Effector memory CD8-positive, alpha-beta T cell (primary cell): ENCODE data around the gene TIAM1.

ENCODE experiments used
- ATAC-seq: fragments of 150-1000 bp; cut with Tn5 transposase; replicated peaks from 2 replicates; pipeline ENCODE4 v1.10.0; 2021; ENCODE audit warnings: mild to moderate bottlenecking, moderate library complexity
- DNase-seq, 3 experiments: peaks; one replicate each; pipeline ENCODE4 v3.0.0; 2021
- H3K27ac Mint-ChIP-seq, 2 donors: one replicate each; pipeline ENCODE4 v1.8.0; 2022; ENCODE audit warnings: mild to moderate bottlenecking in 2 of 2, mixed read lengths in 2 of 2, moderate library complexity in 2 of 2
- H3K27me3 Mint-ChIP-seq, 2 donors: one replicate each; pipeline ENCODE4 v1.8.0; 2022; ENCODE audit warnings: mixed read lengths in 2 of 2
- H3K36me3 Mint-ChIP-seq: one replicate; pipeline ENCODE4 v1.8.0; 2022; ENCODE audit warnings: mild to moderate bottlenecking, moderate library complexity, mixed read lengths; ENCODE audit not compliant: insufficient read depth
- H3K4me1 Mint-ChIP-seq, 2 donors: one replicate each; pipeline ENCODE4 v1.8.0; 2022; ENCODE audit warnings: low read depth in 2 of 2, mixed read lengths in 2 of 2
- H3K4me3 Mint-ChIP-seq, 2 donors: one replicate each; pipeline ENCODE4 v1.8.0; 2022; ENCODE audit warnings: mild to moderate bottlenecking in 2 of 2, mixed read lengths in 2 of 2, moderate library complexity in 2 of 2
- H3K9me3 Mint-ChIP-seq, 2 donors: one replicate each; pipeline ENCODE4 v1.8.0; 2022; ENCODE audit warnings: mixed read lengths in 2 of 2

Gene TIAM1

DNA sequence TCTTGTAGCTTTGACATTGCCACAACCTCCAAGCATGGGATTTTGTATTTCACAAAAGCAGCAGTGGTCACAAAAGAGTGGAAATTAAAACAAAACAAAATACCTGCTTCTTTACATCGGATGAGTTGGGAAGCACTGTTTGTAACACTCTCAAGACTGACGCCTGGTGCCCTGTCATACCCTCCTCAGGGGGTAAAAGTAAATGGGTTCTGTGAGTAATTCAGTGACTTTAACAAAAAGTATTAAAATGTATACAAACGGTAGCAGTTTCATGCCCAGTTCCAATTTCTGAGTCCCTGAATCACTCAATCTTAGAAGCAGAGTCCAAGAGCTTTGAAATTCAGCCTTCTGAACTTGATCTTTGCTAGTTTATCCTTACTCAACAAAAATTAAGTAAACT lies 152.5 kb downstream of the TIAM1 start:
- H3K27ac Mint-ChIP-seq: no peak overlapping the region
- H3K4me3 Mint-ChIP-seq: no peak overlapping the region
- DNase-seq: no peak
- H3K9me3 Mint-ChIP-seq: no peaks in the 10 kb centered on the region
- H3K36me3 Mint-ChIP-seq: peaks cover 12% of the 10 kb centered on the region
- peaks cover 0 to 17% of the 10 kb centered on the region in 2 donors for H3K27me3 Mint-ChIP-seq
- peaks cover 16 to 20% of the 10 kb centered on the region in 2 donors for H3K4me1 Mint-ChIP-seq
- ATAC-seq: no peak

DNA sequence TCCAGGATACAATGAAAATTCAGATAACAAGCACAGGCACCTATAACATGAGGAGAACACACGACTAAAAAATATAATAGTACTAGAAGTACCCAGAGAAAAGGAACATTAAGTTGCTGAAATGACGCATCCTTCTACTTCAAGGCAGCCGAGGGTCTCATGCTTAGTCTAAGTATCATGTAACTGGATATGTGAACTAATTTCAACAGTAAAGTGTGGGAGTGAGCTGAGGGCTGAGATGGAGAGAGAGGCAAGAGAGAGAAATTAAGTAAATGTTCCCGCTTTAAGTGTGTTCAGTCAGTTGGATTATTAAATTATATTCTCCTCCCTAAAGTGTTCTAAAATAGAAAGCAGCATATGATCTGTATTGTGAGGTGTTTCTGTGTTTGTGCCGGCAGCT lies 153.5 kb downstream of the TIAM1 start:
- DNase-seq (no peak), ATAC-seq (no peak)
- Mint-ChIP-seq H3K9me3 (no peaks in the 10 kb centered on the region), H3K27me3 (peaks cover 0 to 11% of the 10 kb centered on the region in 2 donors), H3K4me3 (no peak overlapping the region), H3K36me3 (peaks cover 15% of the 10 kb centered on the region), H3K4me1 (peaks cover 9 to 15% of the 10 kb centered on the region in 2 donors), H3K27ac (no peak overlapping the region)

GRCh38 chr21:31187499-31187898 lies 156.6 kb downstream of the TIAM1 start:
- no peak overlapping the region for H3K27ac Mint-ChIP-seq
- H3K9me3 Mint-ChIP-seq: no peaks in the 10 kb centered on the region
- H3K4me1 Mint-ChIP-seq: peaks cover 10 to 17% of the 10 kb centered on the region in 2 donors
- peak overlapping the region in 1 of 2 donors; percentile 0 for H3K4me3 Mint-ChIP-seq
- H3K27me3 Mint-ChIP-seq: peaks cover 0 to 16% of the 10 kb centered on the region in 2 donors
- H3K36me3 Mint-ChIP-seq: peaks cover 7% of the 10 kb centered on the region
- DNase-seq: no peak
- ATAC-seq: no peak

GRCh38 chr21:31186916-31187315 lies 157.1 kb downstream of the TIAM1 start:
- H3K4me1 Mint-ChIP-seq: peaks cover 14 to 23% of the 10 kb centered on the region in 2 donors

GRCh38 chr21:31185663-31186062 lies 158.4 kb downstream of the TIAM1 start:
- DNase-seq (no peak), ATAC-seq (no peak)
- Mint-ChIP-seq H3K36me3 (peaks cover 15% of the 10 kb centered on the region), H3K27ac (no peak overlapping the region), H3K4me3 (no peak overlapping the region), H3K4me1 (peaks cover 16 to 28% of the 10 kb centered on the region in 2 donors), H3K27me3 (peaks cover 0 to 24% of the 10 kb centered on the region in 2 donors), H3K9me3 (no peaks in the 10 kb centered on the region)

More at GRCh38 chr21:31186916-31187315, 157.1 kb downstream of the TIAM1 start:
- Mint-ChIP-seq H3K36me3 (peaks cover 12% of the 10 kb centered on the region), H3K4me3 (peak overlapping the region in 1 of 2 donors; percentile 0), H3K9me3 (no peaks in the 10 kb centered on the region), H3K27ac (no peak overlapping the region), H3K27me3 (peaks cover 0 to 22% of the 10 kb centered on the region in 2 donors)
- ATAC-seq (peak; percentile 44), DNase-seq (no peak)

DNA sequence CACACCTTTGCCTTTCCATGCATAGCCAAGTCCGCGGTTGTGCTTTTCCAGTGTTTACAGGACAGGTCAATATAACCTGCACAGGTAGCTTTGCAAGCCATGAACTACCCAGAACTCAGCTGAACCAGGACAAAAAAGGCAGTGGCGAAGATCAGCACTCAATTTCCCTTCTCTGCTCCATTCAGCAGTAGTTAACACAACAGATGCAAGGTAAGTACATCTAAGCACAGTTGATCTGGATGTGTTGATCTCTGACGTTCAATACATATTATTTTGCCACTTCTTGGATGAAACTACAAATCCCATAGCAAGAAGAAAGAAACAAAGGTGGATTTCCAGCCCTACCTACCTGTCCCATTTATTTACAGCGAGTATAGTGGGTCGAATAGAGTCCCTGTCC lies 159.2 kb downstream of the TIAM1 start:
- ATAC-seq (no peak), DNase-seq (no peak)
- Mint-ChIP-seq H3K36me3 (peaks cover 15% of the 10 kb centered on the region), H3K4me1 (peaks cover 16 to 28% of the 10 kb centered on the region in 2 donors), H3K9me3 (no peaks in the 10 kb centered on the region), H3K27me3 (peaks cover 0 to 24% of the 10 kb centered on the region in 2 donors), H3K4me3 (no peak overlapping the region), H3K27ac (no peak overlapping the region)

GRCh38 chr21:31184459-31184858 lies 159.6 kb downstream of the TIAM1 start:
- H3K36me3 Mint-ChIP-seq: peaks cover 15% of the 10 kb centered on the region
- H3K4me3 Mint-ChIP-seq: no peak overlapping the region
- no peak overlapping the region for H3K27ac Mint-ChIP-seq
- peaks cover 16 to 28% of the 10 kb centered on the region in 2 donors for H3K4me1 Mint-ChIP-seq
- DNase-seq: no peak
- H3K27me3 Mint-ChIP-seq: peaks cover 0 to 21% of the 10 kb centered on the region in 2 donors
- H3K9me3 Mint-ChIP-seq: no peaks in the 10 kb centered on the region
- peak; percentile 49 for ATAC-seq

- peak overlapping the region; percentile 49 to 54 for H3K4me3 Mint-ChIP-seq
- H3K9me3 Mint-ChIP-seq: no peaks in the 10 kb centered on the region
- H3K36me3 Mint-ChIP-seq: peaks cover 15% of the 10 kb centered on the region
- peaks cover 16 to 24% of the 10 kb centered on the region in 2 donors for H3K4me1 Mint-ChIP-seq
- H3K27me3 Mint-ChIP-seq: peaks cover 0 to 17% of the 10 kb centered on the region in 2 donors
- DNase-seq: no peak
- H3K27ac Mint-ChIP-seq: peak overlapping the region; percentile 28 to 66
- ATAC-seq: peak; percentile 74
Observed at GRCh38 chr21:31182231-31183140, 161.6 kb downstream of the TIAM1 start.

GRCh38 chr21:31181082-31181750 lies 162.8 kb downstream of the TIAM1 start:
- DNase-seq (no peak), ATAC-seq (no peak)
- Mint-ChIP-seq H3K4me1 (peaks cover 10 to 16% of the 10 kb centered on the region in 2 donors), H3K27ac (no peak overlapping the region), H3K4me3 (no peak overlapping the region), H3K36me3 (peaks cover 13% of the 10 kb centered on the region), H3K27me3 (peaks cover 0 to 17% of the 10 kb centered on the region in 2 donors), H3K9me3 (no peaks in the 10 kb centered on the region)

DNA sequence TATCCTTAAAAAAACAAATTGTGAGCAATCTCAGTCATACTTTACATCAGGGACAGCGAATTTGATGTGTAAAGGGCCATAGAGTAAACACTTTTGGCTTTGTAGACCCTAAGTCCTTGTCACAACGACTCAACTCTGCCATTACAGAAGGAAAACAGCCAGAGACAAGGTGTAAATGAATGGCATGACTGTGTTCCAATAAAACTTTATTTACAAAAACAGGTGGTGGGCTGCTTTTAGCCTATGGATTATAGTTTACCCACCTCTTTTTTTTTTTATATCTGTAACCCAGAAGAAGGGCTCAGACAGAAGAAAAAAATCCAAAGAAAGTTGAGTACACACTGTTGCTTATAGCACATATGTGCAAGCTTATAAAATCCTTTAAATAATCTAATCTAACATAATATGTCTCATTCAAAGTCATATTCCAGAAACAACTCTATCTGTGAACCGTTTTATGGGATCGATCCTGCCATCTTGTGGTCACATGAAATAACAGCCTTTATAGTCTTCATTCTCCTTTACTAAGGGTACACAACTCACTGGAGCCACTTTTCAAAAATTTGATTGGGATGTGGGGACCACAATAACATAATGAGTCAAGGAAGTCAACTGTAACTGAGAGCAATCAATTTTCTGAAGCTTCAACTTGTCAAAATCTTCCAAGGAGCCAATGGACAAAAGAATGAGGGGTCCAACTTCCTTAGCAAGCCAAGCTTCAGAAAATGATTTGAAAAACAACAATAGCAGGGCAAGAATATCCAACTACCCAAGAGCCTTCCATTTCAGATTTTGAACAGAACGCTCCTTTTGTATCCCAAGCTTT lies 163.6 kb downstream of the TIAM1 start:
- Mint-ChIP-seq H3K9me3 (no peaks in the 10 kb centered on the region), H3K4me3 (no peak overlapping the region), H3K27me3 (peaks cover 0 to 17% of the 10 kb centered on the region in 2 donors), H3K36me3 (peaks cover 14% of the 10 kb centered on the region), H3K27ac (no peak overlapping the region), H3K4me1 (peaks cover 10 to 16% of the 10 kb centered on the region in 2 donors)
- ATAC-seq (no peak), DNase-seq (no peak)

DNA sequence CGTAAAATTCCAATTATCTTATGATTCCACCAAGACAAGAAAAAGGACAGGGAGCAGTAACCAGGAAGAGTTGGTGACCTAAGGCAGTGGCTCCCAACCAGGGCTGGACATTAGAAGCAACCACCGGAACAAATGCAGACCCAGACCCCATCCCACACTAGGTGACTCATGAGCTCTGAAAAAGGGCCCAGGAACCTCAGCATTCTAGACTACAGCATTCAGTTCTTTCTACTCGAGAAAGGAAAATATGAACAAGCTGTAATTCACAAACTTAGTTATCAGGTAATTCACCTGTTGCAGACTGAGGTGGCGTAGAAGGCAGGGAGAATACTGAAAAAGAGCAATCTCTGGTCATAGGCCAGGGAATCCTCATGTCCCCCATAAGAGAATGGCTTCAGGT lies 167.3 kb downstream of the TIAM1 start:
- H3K4me3 Mint-ChIP-seq: no peak overlapping the region
- no peak for DNase-seq
- H3K4me1 Mint-ChIP-seq: peaks cover 0 to 9% of the 10 kb centered on the region in 2 donors
- no peak for ATAC-seq
- peaks cover 10% of the 10 kb centered on the region for H3K36me3 Mint-ChIP-seq
- H3K27me3 Mint-ChIP-seq: no peaks in the 10 kb centered on the region
- H3K9me3 Mint-ChIP-seq: no peaks in the 10 kb centered on the region
- H3K27ac Mint-ChIP-seq: no peak overlapping the region

GRCh38 chr21:31176080-31176551 lies 167.9 kb downstream of the TIAM1 start:
- peaks cover 0 to 7% of the 10 kb centered on the region in 2 donors for H3K4me1 Mint-ChIP-seq

More at GRCh38 chr21:31176080-31176551, 167.9 kb downstream of the TIAM1 start:
- ATAC-seq: no peak
- no peak overlapping the region for H3K4me3 Mint-ChIP-seq
- no peaks in the 10 kb centered on the region for H3K27me3 Mint-ChIP-seq
- H3K27ac Mint-ChIP-seq: no peak overlapping the region
- DNase-seq: no peak
- no peaks in the 10 kb centered on the region for H3K9me3 Mint-ChIP-seq
- peaks cover 10% of the 10 kb centered on the region for H3K36me3 Mint-ChIP-seq
